LoVo (cell line): ENCODE data around the gene NSDHL.

ENCODE experiments used
- DNase-seq: peaks from one replicate; pipeline ENCODE4 v3.0.0-alpha.2; 2016; ENCODE audit warnings: low spot score

The NSDHL gene

GRCh38 chrX:152915541-152916241 is 84.8 kb downstream of the NSDHL start:
- no peak for DNase-seq

- DNase-seq = no peak
Observed at GRCh38 chrX:152917656-152918579, 87.1 kb downstream of the NSDHL start.

- no peak for DNase-seq
Observed at GRCh38 chrX:152918707-152919106, 87.8 kb downstream of the NSDHL start.
